Left lobe of liver (tissue), 2 donors: ENCODE data around the gene ZSWIM6. TPM values are rescaled to one million over a fixed set of nuclear protein-coding genes. Genes with fewer than 3 reads are reported as not detected.

ENCODE experiments used
- ATAC-seq: fragments of 200-7000 bp; cut with Tn5 transposase; one replicate; pipeline ENCODE4 v1.9.1; 2020; ENCODE audit warnings: mild to moderate bottlenecking, moderate library complexity
- DNase-seq: peaks from one replicate; pipeline ENCODE4 v3.0.0-alpha.2; 2020; ENCODE audit warnings: low spot score
- total RNA-seq: library from RNA; stranded (reverse); gene quantifications from one replicate; pipeline ENCODE4 v1.2.1, GENCODE V29; 2021
- donor health status: DM: no; HTN: no; CAD: no; lungs with moderate emphysema.
- donor health status: DM: no; HTN: yes; CAD: no.

ZSWIM6 gene
- total RNA-seq, result 2.9 TPM

DNA sequence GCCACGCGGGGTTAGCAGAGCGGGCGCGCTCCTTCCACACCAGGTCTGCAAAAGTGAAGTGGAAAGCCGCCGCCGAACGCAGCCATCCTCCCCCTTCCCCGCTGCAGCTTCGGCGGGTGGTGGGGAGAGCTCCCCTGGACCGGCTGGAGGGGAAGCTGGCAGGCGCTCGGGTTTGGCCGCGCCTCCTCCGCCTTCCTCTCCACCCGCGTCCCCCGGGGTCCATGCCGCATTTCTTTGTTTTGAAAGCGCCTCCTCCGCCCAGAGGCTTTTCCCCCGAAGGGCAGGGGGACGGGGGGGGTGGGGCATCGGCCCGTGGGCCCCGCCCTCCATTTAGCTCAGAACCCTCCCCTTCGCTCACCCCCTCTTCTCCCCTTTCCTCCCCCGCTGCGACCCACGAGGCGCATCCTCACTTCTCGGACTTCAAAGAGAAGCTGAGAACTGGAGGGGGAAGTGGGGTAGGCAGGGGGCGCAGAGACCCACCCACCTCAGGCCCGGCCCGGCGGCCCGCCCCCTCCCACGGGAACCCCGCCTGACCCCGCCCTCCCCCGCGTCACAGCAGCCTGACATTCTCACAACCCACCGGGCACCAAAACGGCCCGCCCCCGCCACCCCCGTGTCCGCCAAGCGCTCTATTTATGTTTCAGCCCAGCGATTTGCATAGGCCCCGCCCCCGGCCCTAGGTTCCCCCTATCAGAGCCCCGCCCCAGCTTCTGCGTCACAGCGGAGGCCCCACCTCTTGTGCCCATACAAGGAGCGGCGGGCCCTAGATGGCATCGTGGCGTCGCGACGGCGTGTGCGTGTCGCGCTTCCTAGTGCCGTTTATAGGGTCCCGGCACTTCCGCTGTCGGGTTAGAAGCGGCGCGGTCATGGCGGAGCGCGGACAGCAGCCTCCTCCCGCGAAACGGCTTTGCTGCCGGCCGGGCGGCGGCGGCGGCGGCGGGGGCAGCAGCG lies at the start of gene ZSWIM6:
Gene ZSWIM6, plus strand, starts transcription at position 852 of the 951 bp plus-strand sequence. Its CDS starts 15 bp downstream, at position 867.
- DNase-seq (peak; percentile 99), ATAC-seq (peak; percentile 79)

DNA sequence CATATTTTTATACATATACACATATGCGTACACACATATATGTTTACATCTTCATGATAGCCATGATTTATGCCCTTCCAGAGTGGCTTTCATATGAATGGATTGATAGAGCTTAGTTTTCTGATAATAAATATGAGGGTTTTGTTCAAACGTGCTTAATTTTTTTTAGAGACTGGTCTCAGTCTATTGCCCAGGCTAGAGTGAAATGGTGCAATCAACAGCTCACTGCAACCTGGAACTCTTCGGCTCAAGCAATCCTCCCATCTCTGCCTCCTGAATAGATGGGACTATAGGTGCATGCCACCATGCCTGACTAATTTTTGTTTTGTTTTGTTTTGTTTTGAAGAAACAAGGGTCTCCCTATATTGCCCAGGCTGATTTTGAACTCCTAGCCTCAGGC lies 48.6 kb upstream of the ZSWIM6 start:
- ATAC-seq, result peak; percentile 27
- no peak for DNase-seq

- no peak for ATAC-seq
- DNase-seq, result no peak
Observed at GRCh38 chr5:61285531-61285930, 46.5 kb upstream of the ZSWIM6 start.

GRCh38 chr5:61286446-61287132 lies 45.5 kb upstream of the ZSWIM6 start:
- ATAC-seq (no peak), DNase-seq (no peak)

GRCh38 chr5:61287474-61287873 lies 44.6 kb upstream of the ZSWIM6 start:
- ATAC-seq (peak; percentile 37), DNase-seq (no peak)

DNA sequence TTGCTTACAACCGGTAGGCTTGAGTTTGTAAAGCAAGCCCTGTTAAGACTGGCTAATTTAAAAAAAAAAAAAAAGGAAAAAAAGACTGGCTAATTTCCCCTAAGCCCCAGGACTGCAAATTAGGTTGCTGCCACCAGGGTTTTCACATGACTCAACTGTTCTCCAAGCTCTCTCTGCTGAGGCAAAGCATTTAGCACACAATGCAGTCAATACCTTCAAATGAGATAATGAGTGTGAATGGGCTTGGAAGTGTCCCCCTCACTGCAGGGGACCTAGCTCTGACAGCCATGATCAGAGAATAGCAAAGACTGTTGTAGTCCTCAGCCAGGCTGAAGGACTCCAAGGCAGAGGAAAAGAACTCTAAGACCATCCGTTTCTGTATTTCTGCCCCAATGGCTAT lies 42.8 kb upstream of the ZSWIM6 start:
- DNase-seq (no peak), ATAC-seq (no peak)

DNA sequence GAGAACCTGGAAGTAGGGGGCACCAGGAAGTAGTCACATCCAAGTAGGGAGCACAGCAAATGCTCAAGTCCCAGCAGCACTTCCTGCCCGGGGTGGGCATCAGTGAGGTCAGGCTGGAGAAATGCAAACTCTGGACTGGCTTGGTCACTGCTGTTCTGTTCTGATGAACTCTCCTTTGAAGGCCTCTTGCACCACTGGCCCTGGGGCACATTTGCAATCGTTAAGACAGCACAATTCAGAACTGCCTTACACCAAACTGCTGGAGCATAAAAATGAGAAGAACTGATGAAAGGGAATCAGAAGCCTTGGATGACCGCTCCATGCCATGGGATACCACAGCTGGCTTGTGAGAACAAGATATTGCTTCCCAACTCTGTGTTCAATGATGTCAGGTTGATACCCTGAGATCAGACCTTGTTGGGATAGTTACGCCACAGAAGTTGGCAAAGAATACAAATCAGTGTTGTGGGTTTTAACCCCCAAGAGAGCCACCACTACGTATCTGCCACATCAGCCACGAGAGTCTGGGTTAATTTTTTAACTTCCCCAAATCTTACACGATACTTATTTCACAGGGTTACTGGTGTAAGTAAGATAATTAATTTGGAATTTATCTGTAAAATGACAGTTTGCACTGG lies 42.3 kb upstream of the ZSWIM6 start:
- ATAC-seq, result no peak
- DNase-seq, result no peak

- no peak for DNase-seq
- peak; percentile 65 for ATAC-seq
Observed at GRCh38 chr5:61290791-61291210, 41.3 kb upstream of the ZSWIM6 start.

DNA sequence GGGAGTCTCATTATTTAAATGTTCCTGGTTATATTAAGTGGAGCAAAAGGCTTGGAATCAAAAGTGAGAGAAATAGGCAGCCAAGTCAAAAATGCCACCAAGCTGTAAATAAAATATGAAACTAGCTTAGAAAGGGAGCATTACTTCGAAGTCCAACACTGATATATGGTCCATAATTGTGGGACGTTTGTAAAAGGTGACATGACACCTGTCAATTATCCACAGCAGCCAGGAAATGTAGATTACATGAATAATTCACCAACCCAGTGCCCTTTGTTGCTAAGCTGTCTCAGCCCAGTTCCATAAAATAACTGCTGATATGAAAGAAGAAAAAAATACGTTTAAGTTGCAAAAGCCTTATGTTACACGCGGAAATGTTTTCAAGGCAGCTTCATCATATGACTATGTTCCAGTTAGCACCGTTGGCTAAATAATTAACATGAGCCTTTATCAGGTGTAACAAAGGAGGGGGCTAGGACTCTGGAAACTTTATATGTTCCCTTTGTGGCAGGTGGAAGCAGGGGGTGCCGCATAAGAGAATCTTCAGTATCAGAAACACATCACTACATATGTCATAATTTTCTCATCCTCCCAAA lies 39.9 kb upstream of the ZSWIM6 start:
- ATAC-seq (no peak), DNase-seq (no peak)

- ATAC-seq, result peak; percentile 77
Observed at GRCh38 chr5:61293071-61293470, 39.0 kb upstream of the ZSWIM6 start.

DNA sequence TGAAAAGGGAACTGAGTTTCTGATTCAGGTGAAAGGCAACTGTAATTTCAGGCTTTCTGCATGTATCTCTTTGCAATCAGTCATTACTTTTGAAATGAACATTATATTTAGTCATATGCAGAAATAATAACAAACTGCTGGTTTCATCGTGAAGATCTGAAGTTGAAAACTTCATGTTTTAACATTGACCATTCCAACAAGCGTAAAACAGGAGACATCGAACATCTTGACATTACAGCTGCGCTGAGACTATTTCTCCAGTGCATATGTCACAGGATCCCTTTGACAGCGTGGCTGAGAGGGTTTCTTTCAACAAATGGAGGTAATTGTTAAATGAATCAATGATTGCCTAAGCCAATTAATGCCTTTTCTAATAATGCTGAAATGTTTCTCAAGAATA lies 38.2 kb upstream of the ZSWIM6 start:
- ATAC-seq (no peak), DNase-seq (no peak)

More at GRCh38 chr5:61293071-61293470, 39.0 kb upstream of the ZSWIM6 start:
- peak; percentile 54 for DNase-seq

GRCh38 chr5:61295365-61295764 lies 36.7 kb upstream of the ZSWIM6 start:
- ATAC-seq, result no peak
- DNase-seq, result no peak

GRCh38 chr5:61298066-61298465 lies 34.0 kb upstream of the ZSWIM6 start:
- DNase-seq, result no peak
- ATAC-seq, result no peak

DNA sequence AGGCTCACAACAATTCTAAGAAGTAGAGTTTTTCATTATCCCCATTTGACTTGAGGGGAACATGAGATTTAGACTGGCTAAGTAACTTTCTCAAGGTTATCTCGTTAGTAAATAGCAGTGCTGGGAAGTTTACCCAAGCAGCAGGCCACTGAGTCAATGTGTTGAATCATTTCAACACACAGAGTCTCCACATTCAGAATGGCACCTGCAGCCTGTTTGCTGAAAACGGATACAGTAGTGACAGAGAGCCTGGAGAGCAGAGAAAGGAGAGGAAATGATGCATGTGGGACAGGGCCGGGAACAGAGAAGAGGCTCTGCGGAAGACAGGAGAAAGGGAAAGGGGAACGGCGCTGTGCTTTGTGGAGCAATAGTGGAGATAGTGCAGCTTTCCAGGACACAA lies 33.5 kb upstream of the ZSWIM6 start:
- no peak for DNase-seq
- peak; percentile 27 for ATAC-seq

DNA sequence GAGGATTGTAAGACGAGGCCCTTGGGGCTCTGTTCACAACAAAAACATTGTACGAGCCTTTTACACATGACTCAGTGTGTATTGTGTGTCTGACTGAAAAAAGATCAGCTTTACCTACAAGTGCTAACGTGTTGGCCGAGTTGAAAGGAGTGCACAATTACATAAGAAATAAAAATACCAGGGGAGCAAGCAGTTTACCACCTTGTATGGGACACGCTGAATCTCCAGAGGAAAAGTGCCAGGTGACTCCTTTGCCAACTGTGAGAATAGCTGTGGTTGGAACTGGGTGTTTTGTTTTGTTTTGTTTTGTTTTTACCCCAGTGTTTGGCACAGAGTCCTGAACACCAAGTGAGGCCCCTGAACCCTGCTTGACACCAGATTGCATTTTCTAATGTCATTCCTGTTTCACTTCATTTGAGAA lies 32.8 kb upstream of the ZSWIM6 start:
- ATAC-seq, result no peak
- no peak for DNase-seq

- peak; percentile 94 for ATAC-seq
- DNase-seq, result peak; percentile 69
Observed at GRCh38 chr5:61301341-61302199, 30.5 kb upstream of the ZSWIM6 start.

- ATAC-seq (no peak), DNase-seq (no peak)
Observed at GRCh38 chr5:61302200-61302563, 29.9 kb upstream of the ZSWIM6 start.

- ATAC-seq, result no peak
Observed at GRCh38 chr5:61303346-61303745, 28.7 kb upstream of the ZSWIM6 start.

GRCh38 chr5:61304590-61305381 lies 27.3 kb upstream of the ZSWIM6 start:
- ATAC-seq (peak; percentile 38), DNase-seq (no peak)

More at GRCh38 chr5:61303346-61303745, 28.7 kb upstream of the ZSWIM6 start:
- no peak for DNase-seq
